Measurements from ENCODE around the gene TMEM204.

DNA sequence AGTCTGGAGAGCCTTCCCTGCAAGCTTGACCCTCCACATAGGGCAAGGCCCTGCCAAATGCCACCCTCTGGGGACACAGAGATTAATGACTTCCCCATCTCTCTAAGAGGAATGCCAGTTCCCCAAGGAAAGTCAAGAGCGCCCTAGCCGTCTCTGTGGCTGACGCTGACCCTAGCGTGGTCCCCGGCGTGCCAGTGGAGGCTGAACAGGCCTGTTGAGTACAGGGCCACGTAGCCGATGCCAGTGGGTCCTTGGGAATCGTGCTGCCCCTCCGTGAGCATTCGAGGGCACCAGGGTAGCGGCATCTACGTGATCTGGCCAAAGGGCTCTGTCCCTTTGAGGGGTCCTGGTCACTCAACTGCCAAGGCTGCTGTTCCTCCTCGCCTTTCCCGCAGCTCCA is 17.2 kb downstream of the TMEM204 start:
- TF ChIP-seq CTCF (IDR thresholded peaks at IDR 0.05) (no peak), EZH2 (IDR thresholded peaks at IDR 0.05; ENCODE audit: borderline replicate concordance, insufficient read depth, low read depth, low read length, poor library complexity, severe bottlenecking) (no peak)
